ENCODE measurements around the gene TPRA1. TPM values are rescaled to one million over a fixed set of nuclear protein-coding genes. Genes with fewer than 3 reads are reported as not detected.

The TPRA1 gene
- total RNA-seq, 1 experiment from 2014 or later, result 20.0 TPM

DNA sequence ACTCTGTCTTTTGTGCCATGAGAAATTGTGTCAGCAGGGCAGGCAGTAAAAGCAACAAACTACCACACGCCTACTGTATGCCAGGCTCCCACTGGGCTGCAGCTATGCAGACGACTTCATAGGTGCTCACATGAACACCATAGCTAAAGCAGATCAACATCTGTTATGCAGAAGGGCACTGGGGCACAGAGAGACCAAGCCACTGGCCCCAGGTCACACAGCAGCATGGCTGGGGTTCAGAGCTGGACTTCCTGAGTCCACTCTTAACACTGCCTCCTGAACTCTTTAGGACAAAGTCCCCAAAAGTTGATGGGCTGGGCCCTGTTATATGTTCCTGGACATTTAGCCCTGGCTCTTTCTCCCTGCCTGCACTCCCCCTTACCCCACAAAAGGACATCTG, 12.4 kb downstream of the TPRA1 start:
- Histone ChIP-seq H4K8ac (replicated peaks; ENCODE audit: insufficient read length, low read depth, low read length) (no peak overlapping the region), H3K56ac (ENCODE audit: insufficient read length, low read depth, low read length) (no peak overlapping the region), H3K14ac (ENCODE audit: insufficient read depth, low read length) (no peak overlapping the region), H3K9me3 (ENCODE audit: control insufficient read depth, low read depth, low read length) (no peaks in the 10 kb centered on the region), H3K18ac (ENCODE audit: insufficient read length, low read depth, low read length) (no peak overlapping the region), H3K23ac (ENCODE audit: insufficient read length, low read depth, low read length) (no peak overlapping the region), H3T11ph (ENCODE audit: low read length) (no peak overlapping the region), H3K79me1 (ENCODE audit: insufficient read depth, low read depth, low read length, poor library complexity, severe bottlenecking) (no peaks in the 10 kb centered on the region), H3K4ac (ENCODE audit: low read depth, low read length) (no peak overlapping the region), H3K9ac (ENCODE audit: extremely low read depth, insufficient read length, low read length) (no peak overlapping the region), H3K79me2 (ENCODE audit: insufficient read depth, low read length) (no peaks in the 10 kb centered on the region), H3K4me2 (ENCODE audit: insufficient read depth, insufficient read length, low read length) (no peak overlapping the region), H2AK5ac (ENCODE audit: insufficient read length, low read length) (no peak overlapping the region), H3K23me2 (ENCODE audit: insufficient read length, low read depth, low read length, poor library complexity, severe bottlenecking) (no peaks in the 10 kb centered on the region), H4K91ac (ENCODE audit: insufficient read length, low read depth, low read length) (no peak overlapping the region), H4K5ac (ENCODE audit: insufficient read length, low read depth, low read length) (no peak overlapping the region), H4K20me1 (ENCODE audit: control insufficient read depth, insufficient read depth, insufficient read length) (no peaks in the 10 kb centered on the region), H3K27ac (ENCODE audit: insufficient read length, low read depth, low read length) (no peak overlapping the region), H2AFZ (ENCODE audit: low read length) (no peak overlapping the region), H3K27me3 (ENCODE audit: insufficient read depth, low read length) (no peaks in the 10 kb centered on the region), H3K4me1 (ENCODE audit: insufficient read depth, low read length) (no peaks in the 10 kb centered on the region; the same call in 1 of the 2 replicates), H2BK20ac (ENCODE audit: low read depth, low read length, poor library complexity, severe bottlenecking) (no peak overlapping the region), H2BK12ac (ENCODE audit: insufficient read length, low read depth, low read length) (no peak overlapping the region), H2BK5ac (ENCODE audit: insufficient read length, low read length) (no peak overlapping the region), H2BK15ac (ENCODE audit: low read depth, low read length) (no peak overlapping the region), H2BK120ac (ENCODE audit: low read depth, low read length, poor library complexity, severe bottlenecking) (no peak overlapping the region)
- WGBS (ENCODE audit: extremely low coverage, insufficient read length, low lambda C conversion rate), result no CpG with 5 or more reads among the region's 2 CpGs
- no peak overlapping the region for H3K4me3 Mint-ChIP-seq
- no peak overlapping the region for H3K27ac Mint-ChIP-seq
- DNase-seq, result no peak
- H3K27me3 Mint-ChIP-seq (ENCODE audit: low read depth), result no peaks in the 10 kb centered on the region
- H3K9me3 Mint-ChIP-seq, result no peaks in the 10 kb centered on the region
- TF ChIP-seq, protein P1, sequence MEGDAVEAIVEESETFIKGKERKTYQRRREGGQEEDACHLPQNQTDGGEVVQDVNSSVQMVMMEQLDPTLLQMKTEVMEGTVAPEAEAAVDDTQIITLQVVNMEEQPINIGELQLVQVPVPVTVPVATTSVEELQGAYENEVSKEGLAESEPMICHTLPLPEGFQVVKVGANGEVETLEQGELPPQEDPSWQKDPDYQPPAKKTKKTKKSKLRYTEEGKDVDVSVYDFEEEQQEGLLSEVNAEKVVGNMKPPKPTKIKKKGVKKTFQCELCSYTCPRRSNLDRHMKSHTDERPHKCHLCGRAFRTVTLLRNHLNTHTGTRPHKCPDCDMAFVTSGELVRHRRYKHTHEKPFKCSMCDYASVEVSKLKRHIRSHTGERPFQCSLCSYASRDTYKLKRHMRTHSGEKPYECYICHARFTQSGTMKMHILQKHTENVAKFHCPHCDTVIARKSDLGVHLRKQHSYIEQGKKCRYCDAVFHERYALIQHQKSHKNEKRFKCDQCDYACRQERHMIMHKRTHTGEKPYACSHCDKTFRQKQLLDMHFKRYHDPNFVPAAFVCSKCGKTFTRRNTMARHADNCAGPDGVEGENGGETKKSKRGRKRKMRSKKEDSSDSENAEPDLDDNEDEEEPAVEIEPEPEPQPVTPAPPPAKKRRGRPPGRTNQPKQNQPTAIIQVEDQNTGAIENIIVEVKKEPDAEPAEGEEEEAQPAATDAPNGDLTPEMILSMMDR (conservative IDR thresholded peaks at IDR 0.05), result no peak
- H3K4me1 Mint-ChIP-seq, result peaks cover 2% of the 10 kb centered on the region in 2 experiments; a peak in 1 of 4 replicates
- H3K36me3 Mint-ChIP-seq (ENCODE audit: insufficient read depth in 1 of 3, low read depth in 3 of 3), result peaks cover 5 to 27% (median 18%) of the 10 kb centered on the region in 3 experiments; a peak in 6 of 7 replicates

Data from H9 (cell line).